VCaP (cell line): ENCODE measurements around the gene ZNF331.

Experiments used
- H3K27ac ChIP-seq: fragments of 450-650 bp; 2 replicates; pipeline ENCODE4 v1.5.1; 2017
- TF ChIP-seq, protein P1 (sequence below): fragments of 450-650 bp; conservative IDR thresholded peaks from 2 replicates; pipeline ENCODE4 v1.5.1; 2017; ENCODE audit warnings: mild to moderate bottlenecking, moderate library complexity

Gene ZNF331

DNA sequence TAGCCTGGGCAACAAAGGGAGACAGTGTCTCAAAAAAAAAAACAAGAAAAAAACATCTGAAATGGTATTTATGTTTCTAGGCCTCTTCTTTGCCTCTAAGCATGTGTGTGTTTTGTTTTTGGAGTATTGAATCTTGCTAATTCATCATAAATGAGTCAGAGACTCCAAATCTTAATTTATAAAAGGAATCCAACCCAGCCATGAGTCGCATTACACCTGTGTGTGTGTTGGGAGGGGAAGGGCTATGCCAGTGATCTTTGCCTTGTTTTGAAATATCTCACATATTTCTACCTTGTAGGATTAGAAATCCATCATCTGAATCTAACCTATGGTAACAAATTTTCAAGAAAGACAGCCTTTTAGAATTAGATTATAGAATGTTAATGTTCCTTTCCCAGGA is 4.0 kb downstream of the ZNF331 start:
- TF ChIP-seq, protein P1, sequence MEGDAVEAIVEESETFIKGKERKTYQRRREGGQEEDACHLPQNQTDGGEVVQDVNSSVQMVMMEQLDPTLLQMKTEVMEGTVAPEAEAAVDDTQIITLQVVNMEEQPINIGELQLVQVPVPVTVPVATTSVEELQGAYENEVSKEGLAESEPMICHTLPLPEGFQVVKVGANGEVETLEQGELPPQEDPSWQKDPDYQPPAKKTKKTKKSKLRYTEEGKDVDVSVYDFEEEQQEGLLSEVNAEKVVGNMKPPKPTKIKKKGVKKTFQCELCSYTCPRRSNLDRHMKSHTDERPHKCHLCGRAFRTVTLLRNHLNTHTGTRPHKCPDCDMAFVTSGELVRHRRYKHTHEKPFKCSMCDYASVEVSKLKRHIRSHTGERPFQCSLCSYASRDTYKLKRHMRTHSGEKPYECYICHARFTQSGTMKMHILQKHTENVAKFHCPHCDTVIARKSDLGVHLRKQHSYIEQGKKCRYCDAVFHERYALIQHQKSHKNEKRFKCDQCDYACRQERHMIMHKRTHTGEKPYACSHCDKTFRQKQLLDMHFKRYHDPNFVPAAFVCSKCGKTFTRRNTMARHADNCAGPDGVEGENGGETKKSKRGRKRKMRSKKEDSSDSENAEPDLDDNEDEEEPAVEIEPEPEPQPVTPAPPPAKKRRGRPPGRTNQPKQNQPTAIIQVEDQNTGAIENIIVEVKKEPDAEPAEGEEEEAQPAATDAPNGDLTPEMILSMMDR, result no peak
- peak overlapping the region; percentile 3; the same call in 1 of the 2 replicates for H3K27ac ChIP-seq

DNA sequence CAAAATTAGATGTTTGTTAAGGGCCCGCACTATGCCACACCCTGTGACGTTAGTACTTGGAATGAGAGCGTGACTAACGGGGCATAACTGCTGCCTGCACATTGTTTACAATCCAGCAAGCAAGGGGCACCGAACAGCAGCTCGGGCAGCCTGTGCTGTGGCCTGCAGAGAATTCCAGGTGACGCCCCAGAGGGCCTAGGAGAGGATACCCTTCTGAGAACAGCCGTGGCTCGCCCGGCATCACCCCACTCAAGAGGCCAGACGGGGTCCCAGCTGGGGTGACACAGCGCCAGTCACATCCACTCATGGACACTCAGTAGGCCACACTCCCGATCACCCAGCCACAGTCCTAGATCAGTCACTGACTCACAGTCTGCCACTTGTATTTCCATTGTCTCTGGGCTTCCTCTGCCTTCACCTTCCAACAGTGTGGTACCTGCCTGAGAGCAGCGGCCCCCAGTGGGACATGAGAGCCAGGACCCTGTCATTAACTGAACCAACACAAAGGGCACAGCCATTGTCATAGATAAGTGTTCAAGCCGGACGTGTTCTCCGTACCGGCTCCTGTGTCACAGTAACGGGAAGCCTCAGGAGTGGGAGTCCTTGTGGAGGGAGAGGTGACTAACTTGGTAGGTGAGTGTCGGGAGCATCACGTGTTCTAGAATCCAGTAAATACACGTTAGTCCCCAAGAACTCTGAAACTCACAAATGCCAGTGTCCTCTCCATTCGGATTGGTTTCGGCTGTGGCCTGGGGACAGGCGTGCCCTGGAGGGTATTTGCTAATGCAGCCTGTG is 7.5 kb downstream of the ZNF331 start:
- H3K27ac ChIP-seq, result peak overlapping the region; percentile 60

DNA sequence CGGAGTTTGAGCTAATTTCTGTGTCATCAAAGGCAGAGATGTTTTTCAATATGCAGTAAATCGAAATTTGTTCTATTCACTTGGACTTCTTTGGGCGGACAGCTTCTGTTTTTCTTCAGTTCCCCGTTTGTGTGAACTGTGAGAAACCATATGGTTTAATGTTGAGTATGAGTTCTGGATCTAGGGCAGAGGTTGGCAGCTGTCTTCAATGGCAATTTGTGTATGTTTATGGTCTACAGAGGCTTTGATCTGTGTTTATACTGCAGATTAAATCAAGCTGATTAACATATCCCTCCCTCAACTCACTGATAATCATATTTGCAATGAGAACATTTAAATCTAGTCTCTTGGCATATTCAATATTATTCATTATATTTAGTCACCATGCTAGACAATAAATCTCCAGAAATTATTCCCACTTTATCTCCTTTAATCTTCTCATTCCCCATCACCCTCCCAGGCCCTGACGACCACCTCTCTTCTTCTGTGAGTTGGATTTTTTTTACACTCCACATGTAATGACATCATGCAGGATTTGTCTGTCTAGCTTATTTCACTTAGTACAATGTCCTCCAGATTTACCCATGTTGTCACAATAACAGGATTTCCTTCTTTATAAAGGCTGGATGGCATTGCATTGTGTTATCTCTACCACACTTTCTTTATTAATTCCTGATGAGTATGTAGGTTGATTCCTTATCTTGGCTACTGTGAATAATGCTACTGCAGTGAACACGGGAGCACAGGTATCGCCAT is 9.0 kb downstream of the ZNF331 start:
- TF ChIP-seq, protein P1, result no peak
- H3K27ac ChIP-seq, result peak overlapping the region; percentile 60

More for the DNA sequence above, 7.5 kb downstream of the ZNF331 start:
- TF ChIP-seq, protein P1, result no peak

DNA sequence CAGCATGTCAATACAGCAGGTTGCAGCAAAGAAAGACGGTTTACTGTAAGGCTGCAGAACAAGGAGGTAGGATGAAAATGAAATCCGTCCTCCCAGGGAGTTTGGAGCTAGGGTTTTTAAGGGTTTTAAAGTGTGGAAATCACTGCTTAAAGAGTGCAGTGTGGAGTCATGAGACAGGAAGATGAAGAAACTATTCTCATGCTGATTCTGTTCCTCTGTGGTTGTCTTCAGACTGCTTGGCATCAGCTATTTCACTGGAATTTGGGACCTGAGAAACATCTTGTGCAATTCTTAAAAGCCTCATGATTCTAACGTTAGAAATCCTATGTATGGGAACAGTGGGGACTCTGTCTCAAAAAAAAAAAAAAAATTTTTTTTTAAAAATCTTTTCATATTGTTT is 11.4 kb downstream of the ZNF331 start:
- H3K27ac ChIP-seq, result peak overlapping the region; percentile 60
- TF ChIP-seq, protein P1, result no peak

DNA sequence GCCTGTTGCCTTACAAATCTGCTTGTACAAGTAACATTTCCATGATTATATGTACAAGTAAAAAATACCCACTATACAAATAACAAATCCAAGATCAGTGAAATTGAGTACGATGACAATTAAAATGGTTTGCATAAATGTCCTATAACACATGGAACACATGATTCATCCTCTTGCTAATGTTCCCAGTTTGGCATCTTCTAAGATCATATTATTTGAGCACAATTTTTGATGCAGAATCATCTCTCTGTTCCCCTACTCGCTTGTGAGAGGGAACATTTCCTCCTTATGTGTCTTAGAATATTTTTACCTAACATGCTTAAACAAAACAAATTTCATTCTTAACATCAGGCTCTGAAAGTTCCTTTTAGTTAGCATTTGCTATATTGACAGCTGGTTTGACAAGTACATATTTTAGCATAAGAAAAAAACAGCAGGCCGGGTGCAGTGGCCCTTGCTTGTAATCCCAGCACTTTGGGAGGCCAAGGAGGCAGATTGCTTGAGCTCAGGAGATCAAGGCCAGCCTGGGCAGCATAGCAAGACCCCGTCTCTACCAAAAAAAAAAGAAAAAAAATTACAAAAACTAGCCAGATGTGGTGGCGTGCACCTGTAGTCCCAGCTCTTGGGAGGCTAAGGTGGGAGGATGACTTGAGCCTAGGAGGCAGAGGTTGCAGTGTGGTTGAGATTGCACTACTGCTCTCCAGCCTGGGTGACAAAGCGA is 14.2 kb downstream of the ZNF331 start:
- TF ChIP-seq, protein P1, result no peak

DNA sequence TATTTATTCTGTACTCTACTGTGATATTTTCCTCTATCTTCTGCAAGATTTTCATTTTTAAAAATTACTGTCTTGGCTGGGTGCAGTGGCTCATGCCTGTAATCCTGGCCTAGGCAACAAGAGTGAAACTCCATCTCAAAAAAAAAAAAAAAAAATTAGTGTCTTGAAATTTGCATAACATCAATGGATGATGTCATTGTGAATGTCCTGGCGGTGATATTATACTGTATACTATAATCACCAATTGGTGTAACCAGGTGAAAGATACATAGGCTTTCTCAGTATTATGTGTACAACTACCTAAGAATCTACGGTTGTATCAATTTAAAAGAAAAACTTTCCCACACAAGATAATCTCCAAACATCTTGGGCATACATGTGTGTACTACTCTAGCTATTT is 15.2 kb downstream of the ZNF331 start:
- peak overlapping the region; percentile 80 for H3K27ac ChIP-seq
- TF ChIP-seq, protein P1, result no peak

More for the DNA sequence above, 14.2 kb downstream of the ZNF331 start:
- H3K27ac ChIP-seq, result no peak overlapping the region; the same call in 1 of the 2 replicates
